ENCODE measurements around the gene MLPH.
A peak's percentile ranks its signal among the peaks of the same experiment; 100 is the strongest.

DNA sequence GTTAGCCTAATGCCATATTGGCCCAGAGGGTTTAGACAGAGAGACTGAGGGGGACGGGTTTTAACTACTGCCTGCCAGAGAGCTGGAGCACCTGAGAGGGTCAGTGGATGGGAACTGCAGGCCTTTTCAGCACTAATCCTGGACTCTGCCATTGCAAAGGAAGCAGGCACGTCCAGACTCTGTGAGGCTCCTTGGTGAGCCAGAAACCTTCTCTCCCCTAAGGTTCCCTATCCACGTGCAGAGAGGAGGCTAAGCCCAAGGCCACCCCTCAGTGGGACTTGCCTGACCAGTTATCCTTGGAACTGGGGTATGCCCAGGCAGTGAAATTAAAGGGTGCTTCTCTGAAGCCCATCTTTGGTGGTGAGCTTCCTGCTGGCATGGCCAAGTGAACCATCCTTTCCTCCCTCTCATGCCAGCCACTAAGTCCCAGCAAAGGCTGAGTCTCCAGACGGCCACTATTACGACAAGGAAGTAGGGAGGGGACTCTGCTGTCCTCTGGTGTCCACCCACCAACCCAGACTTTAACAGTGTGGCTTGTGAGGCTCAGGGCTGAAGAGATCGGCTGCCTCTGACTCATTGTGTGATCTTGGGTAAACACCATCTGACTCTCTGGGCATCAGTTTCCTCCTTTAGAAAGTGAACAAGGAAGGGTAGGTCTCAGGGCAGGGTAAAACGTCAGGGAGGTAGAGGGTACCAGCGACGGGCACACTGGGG lies 3.9 kb upstream of the MLPH start:
- TF ChIP-seq SP1 (IDR thresholded peaks at IDR 0.05) (no peak), SP1 (CRISPR knock-in tag; IDR thresholded peaks at IDR 0.05) (no peak), FOSL2 (CRISPR knock-in tag; IDR thresholded peaks at IDR 0.05) (peak; percentile 59), PRPF4 (IDR thresholded peaks at IDR 0.05; ENCODE audit: low read depth, low read length, poor library complexity, severe bottlenecking) (no peak), FOXK2 (IDR thresholded peaks at IDR 0.05) (no peak), ESRRA (CRISPR knock-in tag; IDR thresholded peaks at IDR 0.05; ENCODE audit: low read depth) (no peak), GATAD1 (CRISPR knock-in tag; IDR thresholded peaks at IDR 0.05) (no peak), NR3C1 (CRISPR knock-in tag; IDR thresholded peaks at IDR 0.05) (no peak)
- TF ChIP-seq, protein P1, sequence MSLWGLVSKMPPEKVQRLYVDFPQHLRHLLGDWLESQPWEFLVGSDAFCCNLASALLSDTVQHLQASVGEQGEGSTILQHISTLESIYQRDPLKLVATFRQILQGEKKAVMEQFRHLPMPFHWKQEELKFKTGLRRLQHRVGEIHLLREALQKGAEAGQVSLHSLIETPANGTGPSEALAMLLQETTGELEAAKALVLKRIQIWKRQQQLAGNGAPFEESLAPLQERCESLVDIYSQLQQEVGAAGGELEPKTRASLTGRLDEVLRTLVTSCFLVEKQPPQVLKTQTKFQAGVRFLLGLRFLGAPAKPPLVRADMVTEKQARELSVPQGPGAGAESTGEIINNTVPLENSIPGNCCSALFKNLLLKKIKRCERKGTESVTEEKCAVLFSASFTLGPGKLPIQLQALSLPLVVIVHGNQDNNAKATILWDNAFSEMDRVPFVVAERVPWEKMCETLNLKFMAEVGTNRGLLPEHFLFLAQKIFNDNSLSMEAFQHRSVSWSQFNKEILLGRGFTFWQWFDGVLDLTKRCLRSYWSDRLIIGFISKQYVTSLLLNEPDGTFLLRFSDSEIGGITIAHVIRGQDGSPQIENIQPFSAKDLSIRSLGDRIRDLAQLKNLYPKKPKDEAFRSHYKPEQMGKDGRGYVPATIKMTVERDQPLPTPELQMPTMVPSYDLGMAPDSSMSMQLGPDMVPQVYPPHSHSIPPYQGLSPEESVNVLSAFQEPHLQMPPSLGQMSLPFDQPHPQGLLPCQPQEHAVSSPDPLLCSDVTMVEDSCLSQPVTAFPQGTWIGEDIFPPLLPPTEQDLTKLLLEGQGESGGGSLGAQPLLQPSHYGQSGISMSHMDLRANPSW (CRISPR knock-in tag; IDR thresholded peaks at IDR 0.05; ENCODE audit: borderline replicate concordance), result no peak
- TF ChIP-seq, protein P2, sequence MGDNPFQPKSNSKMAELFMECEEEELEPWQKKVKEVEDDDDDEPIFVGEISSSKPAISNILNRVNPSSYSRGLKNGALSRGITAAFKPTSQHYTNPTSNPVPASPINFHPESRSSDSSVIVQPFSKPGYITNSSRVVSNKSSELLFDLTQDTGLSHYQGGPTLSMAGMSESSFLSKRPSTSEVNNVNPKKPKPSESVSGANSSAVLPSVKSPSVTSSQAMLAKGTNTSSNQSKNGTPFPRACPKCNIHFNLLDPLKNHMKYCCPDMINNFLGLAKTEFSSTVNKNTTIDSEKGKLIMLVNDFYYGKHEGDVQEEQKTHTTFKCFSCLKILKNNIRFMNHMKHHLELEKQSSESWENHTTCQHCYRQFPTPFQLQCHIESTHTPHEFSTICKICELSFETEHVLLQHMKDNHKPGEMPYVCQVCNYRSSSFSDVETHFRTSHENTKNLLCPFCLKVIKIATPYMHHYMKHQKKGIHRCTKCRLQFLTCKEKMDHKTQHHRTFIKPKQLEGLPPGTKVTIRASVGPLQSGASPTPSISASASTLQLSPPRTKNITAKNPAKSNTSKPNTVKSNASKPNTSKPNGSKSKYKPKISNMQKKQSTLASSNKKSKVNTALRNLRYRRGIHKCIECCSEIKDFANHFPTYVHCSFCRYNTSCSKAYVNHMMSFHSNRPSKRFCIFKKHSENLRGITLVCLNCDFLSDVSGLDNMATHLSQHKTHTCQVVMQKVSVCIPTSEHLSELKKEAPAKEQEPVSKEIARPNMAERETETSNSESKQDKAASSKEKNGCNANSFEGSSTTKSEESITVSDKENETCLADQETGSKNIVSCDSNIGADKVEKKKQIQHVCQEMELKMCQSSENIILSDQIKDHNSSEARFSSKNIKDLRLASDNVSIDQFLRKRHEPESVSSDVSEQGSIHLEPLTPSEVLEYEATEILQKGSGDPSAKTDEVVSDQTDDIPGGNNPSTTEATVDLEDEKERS (CRISPR knock-in tag; IDR thresholded peaks at IDR 0.05), result no peak
